GM18511 (cell line): ENCODE results near the gene ANAPC10.
A peak's percentile ranks its signal among the peaks of the same experiment; 100 is the strongest.

ENCODE experiments used
- ATAC-seq: cut with Tn5 transposase; IDR thresholded peaks from one replicate; pipeline ENCODE4 v1.9.1; 2021; ENCODE audit warnings: mild to moderate bottlenecking, moderate library complexity; ENCODE audit not compliant: unreplicated experiment

ANAPC10 gene, protein sequence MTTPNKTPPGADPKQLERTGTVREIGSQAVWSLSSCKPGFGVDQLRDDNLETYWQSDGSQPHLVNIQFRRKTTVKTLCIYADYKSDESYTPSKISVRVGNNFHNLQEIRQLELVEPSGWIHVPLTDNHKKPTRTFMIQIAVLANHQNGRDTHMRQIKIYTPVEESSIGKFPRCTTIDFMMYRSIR

DNA sequence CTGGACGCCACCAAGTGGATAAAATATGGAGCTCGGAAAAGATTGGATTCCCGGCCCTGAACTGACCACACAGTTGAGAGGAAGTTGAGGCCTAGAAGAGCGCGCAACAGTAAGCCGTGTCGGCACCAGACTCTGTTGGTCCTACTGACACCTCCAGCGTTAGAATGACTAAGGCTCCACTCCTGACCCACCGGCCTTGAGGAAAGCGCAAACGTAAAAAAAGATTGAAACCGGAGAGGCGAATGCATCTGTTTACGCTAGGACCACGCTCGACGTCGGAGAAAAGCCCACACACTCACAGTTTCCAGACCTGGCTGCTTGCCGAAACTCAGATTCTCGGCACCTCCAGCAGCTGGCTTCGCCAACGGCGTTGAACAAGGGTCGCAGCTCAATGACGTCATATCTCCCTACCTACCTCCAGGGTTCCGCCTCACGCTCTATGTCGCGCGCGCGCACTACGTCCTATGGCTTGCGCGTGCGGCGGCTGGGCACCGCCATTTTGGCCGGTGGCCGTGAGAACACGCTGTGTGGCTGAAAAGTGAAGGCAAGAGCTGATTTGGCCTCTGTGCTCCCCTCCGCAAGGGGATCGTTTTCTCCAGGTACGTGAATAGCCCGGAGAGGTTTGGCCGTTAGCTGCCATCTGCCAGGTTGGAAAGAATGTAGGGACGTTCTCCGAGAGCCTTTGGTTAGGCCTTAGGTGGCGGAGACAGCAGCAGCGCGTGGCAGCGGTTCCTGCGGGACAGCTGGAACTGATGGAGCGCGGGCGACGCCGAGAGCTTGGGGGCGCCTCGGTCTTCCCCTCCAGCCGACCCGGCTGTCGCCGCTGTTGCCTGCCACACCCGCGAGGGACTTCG lies at the start of gene ANAPC10, which contains the start of gene ABCE1:
TSS of gene ANAPC10 (minus strand) at position 376 of the 854 bp plus-strand sequence. CDS start 2,097 bp downstream, outside the sequence.
TSS of gene ABCE1 (plus strand) at position 491 of the 854 bp plus-strand sequence. CDS start 6,102 bp downstream, outside the sequence.
- peak; percentile 82 for ATAC-seq

DNA sequence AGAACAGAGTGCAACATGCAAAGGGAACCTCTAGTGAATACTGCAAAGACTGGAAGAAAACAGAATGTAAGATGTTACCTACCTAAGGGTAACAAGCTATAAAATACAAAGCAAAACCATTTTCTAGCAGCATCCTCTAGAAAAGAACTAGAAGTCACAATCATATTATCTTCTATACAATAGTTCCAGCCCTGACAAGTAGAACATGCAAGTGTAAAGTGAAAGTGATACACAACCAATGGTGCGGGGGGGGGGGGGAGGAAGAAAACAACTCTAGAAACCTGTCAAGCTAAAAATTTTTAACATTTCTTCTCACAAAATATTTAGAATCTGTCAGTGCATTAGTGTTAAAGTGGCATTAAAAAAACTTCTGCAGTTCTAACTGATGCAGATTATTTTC lies 38.2 kb upstream of the ANAPC10 start:
- peak; percentile 49 for ATAC-seq

DNA sequence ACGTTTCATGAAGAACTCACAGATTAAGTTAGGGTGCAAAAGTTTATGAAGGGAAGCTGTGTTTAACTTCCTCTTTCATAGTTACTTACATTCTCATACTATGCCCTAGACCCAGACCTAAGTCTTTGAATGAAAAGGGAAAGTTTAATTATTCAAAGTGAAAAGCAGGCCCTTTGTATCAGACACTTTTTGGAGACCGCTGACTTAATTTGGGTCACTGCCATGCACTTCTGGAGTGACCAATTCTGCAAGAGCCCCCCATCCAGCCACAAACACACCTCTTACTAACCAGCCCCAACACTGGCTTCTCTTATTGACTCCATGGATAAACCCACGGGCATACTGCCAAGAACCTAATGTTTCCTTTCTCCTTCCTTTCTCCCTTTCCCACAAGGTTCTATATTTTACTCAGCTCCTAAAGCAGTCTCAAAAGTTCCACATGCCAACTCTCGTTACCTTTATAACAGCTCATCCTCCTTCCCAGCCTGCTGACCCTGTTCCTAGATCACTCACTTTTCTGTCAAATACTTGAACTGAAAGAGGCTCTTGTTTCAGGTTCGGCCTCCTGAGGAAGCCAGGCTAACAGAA lies 34.6 kb upstream of the ANAPC10 start:
- ATAC-seq = peak; percentile 88

DNA sequence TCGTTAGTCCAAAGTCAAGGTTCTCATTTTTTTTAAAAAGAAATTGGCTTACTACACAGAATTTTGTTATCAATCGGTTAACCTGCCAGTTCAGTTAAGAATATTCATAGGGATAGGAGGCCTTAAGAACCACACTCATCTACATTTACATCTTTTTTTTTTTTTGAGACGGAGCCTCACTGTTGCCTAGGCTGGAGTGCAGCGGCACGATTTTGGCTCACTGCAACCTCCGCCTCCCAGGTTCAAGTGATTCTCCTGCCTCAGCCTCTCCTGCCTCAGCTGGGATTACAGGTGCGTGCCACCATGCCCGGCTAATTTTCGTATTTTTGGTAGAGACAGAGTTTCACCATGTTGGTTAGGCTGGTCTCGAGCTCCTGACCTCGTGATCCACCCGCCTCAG lies 33.9 kb upstream of the ANAPC10 start:
- ATAC-seq = no peak

DNA sequence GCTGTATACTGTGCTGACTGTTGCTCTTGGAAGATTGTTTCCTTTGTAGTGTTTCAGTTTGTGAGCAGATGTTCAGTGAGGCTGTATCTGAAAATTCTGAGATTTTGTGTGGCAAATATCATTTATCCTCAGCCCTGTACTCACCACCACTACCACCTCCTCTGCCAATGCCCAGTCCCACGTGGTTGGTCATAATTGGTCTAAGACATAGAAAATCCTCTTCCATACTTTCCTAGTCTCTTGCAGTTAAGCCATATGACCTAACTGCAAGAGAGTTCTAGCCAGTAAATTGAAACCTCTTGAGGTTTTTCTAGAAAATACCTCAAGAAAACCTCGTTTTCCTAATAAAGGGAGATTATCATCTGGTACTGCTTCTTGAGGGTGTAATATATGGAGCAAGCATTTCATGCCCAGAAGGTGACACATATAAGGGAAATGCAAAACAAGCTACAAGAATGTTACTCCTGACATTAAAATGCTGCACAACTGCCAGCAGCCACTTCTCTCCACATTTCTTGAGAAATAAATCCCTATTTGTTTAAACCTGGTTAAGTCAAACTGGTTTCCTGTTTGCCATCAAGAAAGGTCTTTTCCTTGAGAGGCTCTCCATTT lies 32.9 kb upstream of the ANAPC10 start:
- no peak for ATAC-seq

DNA sequence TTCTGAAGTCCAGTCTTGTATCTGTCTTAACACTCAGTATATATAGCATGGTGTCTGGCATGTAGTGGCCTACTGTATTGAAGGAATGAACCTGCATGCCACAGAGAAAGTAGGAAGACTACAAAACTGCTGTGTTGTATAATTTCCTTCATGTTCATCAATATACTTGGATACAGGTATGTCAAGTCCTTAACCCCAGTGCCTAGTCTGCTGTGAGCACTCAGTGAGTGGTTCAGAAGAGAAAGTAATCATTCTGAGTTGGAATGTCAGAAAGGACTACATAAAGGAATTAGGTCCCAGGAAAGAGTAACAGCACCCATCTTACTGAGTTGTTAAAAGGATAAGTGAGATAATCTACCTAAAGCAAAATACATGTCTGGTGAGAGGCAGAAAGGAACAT lies 32.1 kb upstream of the ANAPC10 start:
- no peak for ATAC-seq

DNA sequence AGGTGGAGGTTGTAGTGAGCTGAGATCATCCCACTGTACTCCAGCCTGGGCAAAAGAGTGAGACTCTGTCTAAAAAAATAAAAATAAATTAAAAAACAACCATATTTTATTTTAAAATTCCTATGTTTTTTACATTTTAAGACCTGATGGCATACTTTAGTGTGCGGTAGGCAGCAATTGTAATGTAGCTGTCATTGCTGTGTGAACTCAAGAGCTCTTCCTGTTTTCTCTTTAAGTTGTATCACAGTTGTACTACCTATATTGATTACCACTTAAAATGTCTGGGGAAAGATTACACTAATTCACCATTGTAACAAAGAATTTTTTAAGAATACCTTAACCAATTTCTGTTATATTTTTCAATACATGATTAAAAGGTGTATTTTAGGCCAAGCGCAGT lies 27.4 kb upstream of the ANAPC10 start:
- no peak for ATAC-seq

DNA sequence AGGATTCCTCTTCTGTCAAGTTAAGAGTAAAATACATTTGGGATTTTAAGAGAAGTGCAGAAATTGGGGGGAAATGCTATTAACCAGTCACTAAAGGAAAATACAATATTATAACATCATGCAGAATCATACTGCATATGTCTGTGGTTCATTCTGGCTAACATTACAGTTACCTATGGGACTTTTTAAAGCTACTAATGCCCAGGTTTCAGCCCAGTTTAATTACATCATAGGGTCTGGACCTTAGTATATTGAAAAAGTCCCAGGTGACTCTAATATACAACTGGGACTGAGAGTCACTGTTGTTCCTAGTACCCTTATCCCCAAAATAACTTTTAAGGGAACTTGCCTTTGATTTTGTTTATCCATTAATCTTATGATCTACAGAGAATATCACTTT lies 10.1 kb upstream of the ANAPC10 start:
- no peak for ATAC-seq

DNA sequence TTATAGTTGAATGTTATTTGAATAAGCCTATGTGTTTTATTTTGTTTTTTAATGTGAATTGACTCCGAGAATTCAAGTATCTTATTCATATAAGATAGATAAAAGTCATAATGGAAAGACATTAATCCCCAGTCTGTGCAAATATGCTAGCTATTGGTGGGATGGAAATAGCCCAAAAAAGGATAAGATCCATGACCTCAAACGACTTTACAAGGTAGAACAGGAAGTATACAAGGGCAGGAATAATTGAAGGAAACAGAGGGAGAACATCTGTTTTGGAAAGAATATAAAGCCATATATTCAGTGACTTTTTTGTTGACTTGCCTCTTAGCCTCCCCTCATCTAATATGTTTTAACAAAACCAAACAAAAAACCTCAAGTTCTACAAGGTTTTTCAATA lies 9.1 kb upstream of the ANAPC10 start:
- ATAC-seq = no peak

DNA sequence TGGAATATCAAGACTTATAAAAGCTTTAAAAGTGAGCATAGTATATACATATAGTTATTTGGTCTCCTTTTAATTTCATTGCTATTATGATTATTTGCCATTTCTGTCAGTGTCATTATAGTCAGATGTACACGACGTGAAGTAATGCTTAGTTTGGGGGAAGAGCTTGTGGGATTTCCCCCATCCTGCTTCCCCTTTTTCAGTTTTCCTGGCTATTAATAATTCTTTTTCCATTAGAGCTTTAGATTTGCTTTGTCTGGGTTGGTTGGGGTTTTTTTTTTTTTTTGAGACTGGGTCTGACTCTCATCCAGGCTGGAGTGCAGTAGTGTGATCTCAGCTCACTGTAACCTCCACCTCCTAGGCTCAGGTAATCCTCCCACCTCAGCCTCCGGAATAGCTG lies 5.5 kb upstream of the ANAPC10 start:
- no peak for ATAC-seq

DNA sequence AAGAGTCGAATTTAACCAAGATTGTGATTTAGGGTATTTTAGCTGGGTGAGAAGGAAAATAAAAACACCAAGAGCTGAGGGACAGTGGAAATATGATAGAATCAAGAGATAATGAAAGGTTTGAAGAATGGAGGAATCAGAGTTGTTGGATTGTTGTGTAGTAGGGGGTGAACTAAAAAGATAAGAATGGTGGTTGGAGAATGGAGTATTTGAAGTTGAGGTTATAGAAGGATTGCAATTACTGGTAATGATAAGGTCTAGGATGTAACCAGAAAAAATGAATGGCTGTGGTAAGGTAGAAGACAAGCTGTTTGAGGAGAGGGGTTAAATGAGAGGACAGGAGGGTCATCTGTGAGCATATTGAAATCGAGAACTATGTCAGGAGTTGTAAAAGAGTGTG lies 4.6 kb upstream of the ANAPC10 start:
- no peak for ATAC-seq

DNA sequence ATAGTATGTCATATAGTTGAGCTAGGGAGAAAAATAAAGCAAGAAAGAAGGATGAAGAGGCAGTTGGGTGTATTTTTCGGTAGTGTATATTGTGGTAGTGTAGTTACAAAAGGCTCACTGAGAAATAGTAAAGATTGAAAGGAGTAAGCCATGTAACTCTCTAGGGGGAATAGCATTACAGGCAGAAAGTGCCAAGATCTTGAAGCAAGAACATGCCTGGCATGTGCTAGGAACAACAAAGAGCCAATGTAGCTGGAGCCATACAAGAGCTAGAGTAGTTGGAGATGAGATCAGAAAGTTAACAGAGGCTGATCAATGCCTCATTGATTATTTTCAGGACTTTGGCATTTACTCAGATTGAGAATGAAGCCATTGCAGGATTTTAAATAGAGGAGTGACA lies 3.1 kb upstream of the ANAPC10 start:
- no peak for ATAC-seq

DNA sequence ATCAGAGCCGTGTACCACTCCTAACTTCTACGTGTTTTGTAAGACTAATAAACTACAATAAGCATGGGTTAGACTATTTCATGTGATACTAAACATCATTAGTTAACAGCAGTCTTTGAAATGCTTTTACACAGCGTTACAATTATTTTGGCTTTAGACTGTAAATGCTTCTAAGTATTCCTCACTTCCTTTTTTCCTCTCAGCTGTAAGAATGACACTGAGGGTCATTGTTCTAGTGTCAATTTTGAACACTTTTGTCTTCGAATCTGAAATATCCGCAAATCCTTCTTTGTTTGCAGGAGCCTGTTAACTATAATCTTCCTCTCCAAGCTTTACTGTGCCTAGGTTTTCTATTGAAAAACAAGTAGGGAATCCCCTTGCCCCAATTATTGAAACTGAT lies 1.7 kb upstream of the ANAPC10 start:
- no peak for ATAC-seq

DNA sequence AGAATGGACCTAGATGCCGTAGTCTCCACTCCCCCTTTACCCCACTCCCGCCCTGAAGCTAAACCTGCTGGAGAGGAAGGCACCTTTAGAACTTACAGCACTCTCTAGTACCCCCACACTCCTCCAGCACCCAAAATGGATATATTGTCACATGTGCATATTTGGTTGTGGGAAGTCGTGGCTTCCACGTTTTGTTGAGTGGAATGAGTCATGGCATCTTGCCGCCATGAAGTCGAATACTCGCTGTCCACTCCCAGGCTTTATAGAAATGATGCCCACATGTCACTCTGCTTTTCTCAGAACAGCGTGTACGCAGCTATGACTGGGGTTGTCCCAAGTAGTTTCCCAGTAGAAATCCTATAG lies 660 bp upstream of the ANAPC10 start:
- peak; percentile 19 for ATAC-seq

DNA sequence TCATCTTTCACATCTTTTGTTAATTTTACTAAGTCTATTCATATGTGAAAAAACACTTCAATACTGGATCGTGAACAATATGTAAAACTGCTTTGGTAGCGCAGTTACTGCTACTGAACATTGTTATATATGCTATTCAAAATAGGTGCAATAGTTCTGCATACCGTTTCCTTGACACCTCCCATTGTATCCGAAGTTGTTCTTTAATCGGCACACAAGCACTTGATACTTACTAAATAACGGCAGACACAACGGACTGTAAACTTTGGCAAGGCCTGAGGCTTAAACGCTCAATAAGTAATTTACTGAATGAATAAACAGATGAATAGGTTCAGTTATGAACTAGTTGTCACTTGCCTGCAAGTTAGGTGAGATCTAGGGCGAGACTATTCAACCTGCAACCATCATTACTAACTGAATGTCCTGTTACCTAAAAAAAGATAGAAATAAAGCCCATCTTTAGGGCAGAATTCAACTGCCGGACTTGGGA lies 620 bp downstream of the ANAPC10 start:
- peak; percentile 7 for ATAC-seq

DNA sequence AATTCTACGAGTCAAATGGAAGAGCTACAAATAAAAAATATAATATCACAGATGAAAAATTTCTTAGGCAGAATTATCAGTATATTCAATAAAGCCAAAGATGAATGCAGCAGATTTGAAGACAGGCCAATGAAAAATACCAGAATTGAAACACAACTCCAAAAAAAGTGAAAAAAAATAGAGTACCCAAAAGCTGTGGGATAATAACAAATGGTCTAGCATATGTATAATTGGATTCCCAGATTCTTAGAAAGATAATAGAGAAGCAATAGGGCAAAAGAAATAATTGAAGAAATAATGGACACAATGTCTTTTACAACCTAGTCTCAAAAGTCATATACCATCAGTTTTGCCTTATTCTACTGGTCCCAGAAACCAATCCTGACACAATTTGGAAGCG lies 4.4 kb downstream of the ANAPC10 start:
- no peak for ATAC-seq

DNA sequence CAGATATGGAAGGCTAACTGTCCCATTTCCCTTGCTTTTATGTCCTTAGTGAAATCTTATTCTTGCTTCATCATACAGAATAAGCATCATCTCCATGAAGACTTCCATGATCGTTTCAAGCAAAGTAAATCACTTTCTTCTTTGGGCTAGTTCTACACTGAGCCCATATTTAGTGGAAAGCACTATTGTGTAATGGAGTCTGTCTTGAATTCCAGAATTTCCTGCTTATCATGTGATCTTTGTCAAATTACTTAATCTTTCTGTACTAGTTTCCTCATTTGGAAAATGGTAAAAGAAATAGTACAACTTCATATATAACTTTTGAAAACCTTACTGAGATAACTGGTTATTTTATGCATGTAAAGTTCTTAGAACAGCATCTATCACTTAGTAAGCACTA lies 7.6 kb downstream of the ANAPC10 start:
- ATAC-seq = no peak

DNA sequence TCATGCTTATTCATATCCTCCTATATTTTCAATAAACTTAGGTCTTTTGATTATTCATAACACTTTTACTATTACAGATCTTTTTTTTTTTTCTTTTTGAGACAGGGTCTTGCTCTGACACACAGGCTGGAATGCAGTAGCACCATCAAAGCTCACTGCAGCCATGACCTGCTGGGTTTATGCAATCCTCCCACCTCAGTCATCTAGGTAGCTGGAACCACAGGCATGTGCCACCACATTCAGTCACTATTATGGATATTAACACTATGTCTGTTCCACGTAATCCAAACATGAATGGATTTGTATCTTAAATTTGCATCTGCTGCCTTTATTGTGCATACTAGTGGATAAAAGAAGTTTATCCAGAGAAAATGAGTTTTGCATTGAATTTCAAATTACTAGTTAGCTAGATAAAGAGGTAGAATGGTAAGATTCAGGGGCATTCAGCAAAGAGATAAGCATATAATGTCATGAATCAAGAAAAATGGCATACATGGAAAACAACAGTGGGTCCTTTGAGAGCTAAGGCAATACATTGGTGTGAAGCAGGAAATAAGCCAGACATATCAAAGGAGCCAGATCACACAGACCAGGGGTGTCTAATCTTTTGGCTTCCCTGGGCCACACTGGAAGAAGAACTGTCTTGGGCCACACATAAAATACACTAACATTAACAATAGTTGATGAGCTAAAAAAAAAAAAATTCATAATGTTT lies 13.9 kb downstream of the ANAPC10 start:
- ATAC-seq = no peak

DNA sequence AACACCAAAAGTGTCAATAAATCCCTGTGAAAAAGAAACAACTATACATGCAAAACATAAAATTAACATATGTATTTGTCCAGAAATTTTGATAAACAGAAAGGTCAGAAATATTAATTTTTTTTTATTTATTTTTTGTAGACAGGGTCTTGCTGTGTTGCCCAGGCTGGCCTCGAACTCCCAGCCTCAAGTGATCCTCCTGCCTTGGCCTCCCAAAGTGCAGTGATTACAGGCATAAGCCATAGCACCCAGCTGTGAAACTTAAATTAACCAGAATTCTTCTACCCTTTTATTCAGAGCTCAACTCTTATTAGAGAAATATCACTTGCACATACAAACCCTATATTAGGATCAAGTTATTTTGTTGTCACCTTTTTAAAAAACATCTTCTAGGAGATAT lies 16.2 kb downstream of the ANAPC10 start:
- no peak for ATAC-seq

DNA sequence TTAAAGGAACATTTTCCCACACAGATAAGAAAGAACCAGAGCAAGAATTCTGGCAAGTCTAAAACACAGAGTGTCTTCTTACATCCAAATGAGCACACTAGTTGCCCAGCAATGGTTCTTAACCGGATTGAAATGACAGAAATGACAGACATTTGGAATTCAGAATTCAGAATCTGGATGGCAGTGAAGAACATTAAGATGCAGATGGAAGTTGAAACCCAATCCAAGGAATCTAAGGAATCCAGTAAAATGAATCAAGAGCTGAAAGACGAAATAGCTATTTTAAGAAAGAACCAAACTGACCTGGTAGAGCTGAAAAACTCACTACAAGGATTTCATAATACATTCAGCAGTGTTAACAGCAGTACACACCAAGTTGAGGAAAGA lies 21.5 kb downstream of the ANAPC10 start:
- ATAC-seq = no peak
